Ectodermal cell (in vitro differentiated cells): Measurements from ENCODE around the gene FADS6.

ENCODE experiments used
- H3K27ac ChIP-seq: 2 replicates; pipeline ENCODE4 v1.7.0; 2013; ENCODE audit warnings: mild to moderate bottlenecking, low read depth, low read length; ENCODE audit not compliant: insufficient read depth, poor library complexity, severe bottlenecking
- H3K27me3 ChIP-seq: 2 replicates; pipeline ENCODE4 v1.7.0; 2013; ENCODE audit warnings: mild to moderate bottlenecking, low read length; ENCODE audit not compliant: insufficient read depth, control insufficient read depth, poor library complexity, severe bottlenecking
- H3K36me3 ChIP-seq: one replicate; pipeline ENCODE4 v1.7.0; 2013; ENCODE audit warnings: low read length; ENCODE audit not compliant: control insufficient read depth, insufficient read depth
- H3K4me1 ChIP-seq: one replicate; pipeline ENCODE4 v1.7.0; 2013; ENCODE audit warnings: low read length; ENCODE audit not compliant: control insufficient read depth, insufficient read depth
- H3K4me3 ChIP-seq: 2 replicates; pipeline ENCODE4 v1.7.0; 2013; ENCODE audit warnings: low read depth, low read length, control low read depth; ENCODE audit not compliant: insufficient read depth
- H3K9me3 ChIP-seq: 2 replicates; pipeline ENCODE4 v1.7.0; 2013; ENCODE audit warnings: mild to moderate bottlenecking, low read length, moderate library complexity; ENCODE audit not compliant: control insufficient read depth
- WGBS, 2 experiments: methylation state at CpG; one replicate each; pipeline ENCODE4 v1.1.7; 2013; ENCODE audit warnings: missing lambda C conversion rate in 2 of 2; 5-methylcytosine and 5-hydroxymethylcytosine counted together

FADS6 gene

GRCh38 chr17:74868251-74868907, 25.1 kb downstream of the FADS6 start:
- Histone ChIP-seq H3K9me3 (no peaks in the 10 kb centered on the region), H3K4me1 (peaks cover 6% of the 10 kb centered on the region), H3K27ac (no peak overlapping the region), H3K27me3 (peaks cover 6% of the 10 kb centered on the region), H3K36me3 (no peaks in the 10 kb centered on the region), H3K4me3 (no peak overlapping the region)
- WGBS, 2 experiments: 90 to 92% methylated on average over 12 of the region's 12 CpGs

- no peak overlapping the region for H3K27ac ChIP-seq
- WGBS, 2 experiments: 88 to 89% methylated on average over 19 of the region's 19 CpGs
- peaks cover 15% of the 10 kb centered on the region for H3K27me3 ChIP-seq
- H3K9me3 ChIP-seq: no peaks in the 10 kb centered on the region
- no peak overlapping the region for H3K4me3 ChIP-seq
- no peaks in the 10 kb centered on the region for H3K36me3 ChIP-seq
- peaks cover 7% of the 10 kb centered on the region for H3K4me1 ChIP-seq
Observed at GRCh38 chr17:74866198-74866835, 27.1 kb downstream of the FADS6 start.

GRCh38 chr17:74865504-74866197, 27.8 kb downstream of the FADS6 start:
- no peaks in the 10 kb centered on the region for H3K9me3 ChIP-seq
- no peak overlapping the region for H3K4me3 ChIP-seq
- H3K4me1 ChIP-seq: peaks cover 12% of the 10 kb centered on the region
- no peaks in the 10 kb centered on the region for H3K36me3 ChIP-seq
- 84 to 89% methylated on average over 19 of the region's 19 CpGs for WGBS, 2 experiments
- H3K27ac ChIP-seq: no peak overlapping the region
- H3K27me3 ChIP-seq: peaks cover 21% of the 10 kb centered on the region

GRCh38 chr17:74864866-74865395, 28.5 kb downstream of the FADS6 start:
- Histone ChIP-seq H3K27me3 (peaks cover 28% of the 10 kb centered on the region), H3K9me3 (no peaks in the 10 kb centered on the region), H3K4me3 (no peak overlapping the region), H3K27ac (no peak overlapping the region), H3K36me3 (no peaks in the 10 kb centered on the region), H3K4me1 (peaks cover 16% of the 10 kb centered on the region)
- WGBS, 2 experiments: 43 to 48% methylated on average over 10 to 11 of the region's 11 CpGs

GRCh38 chr17:74864297-74864865, 29.1 kb downstream of the FADS6 start:
- Histone ChIP-seq H3K36me3 (no peaks in the 10 kb centered on the region), H3K27ac (no peak overlapping the region), H3K9me3 (no peaks in the 10 kb centered on the region), H3K27me3 (peaks cover 34% of the 10 kb centered on the region), H3K4me3 (no peak overlapping the region), H3K4me1 (peaks cover 17% of the 10 kb centered on the region)
- 92 to 94% methylated on average over 15 of the region's 15 CpGs for whole genome bisulfite sequencing, 2 experiments

- H3K4me1 ChIP-seq: peaks cover 17% of the 10 kb centered on the region
- 94 to 95% methylated on average over 25 of the region's 25 CpGs for WGBS, 2 experiments
- peaks cover 41% of the 10 kb centered on the region for H3K27me3 ChIP-seq
- no peaks in the 10 kb centered on the region for H3K36me3 ChIP-seq
- H3K4me3 ChIP-seq: no peak overlapping the region
- H3K9me3 ChIP-seq: no peaks in the 10 kb centered on the region
- no peak overlapping the region for H3K27ac ChIP-seq
Observed at GRCh38 chr17:74863420-74864296, 29.8 kb downstream of the FADS6 start.

- Histone ChIP-seq H3K4me3 (no peak overlapping the region), H3K27ac (no peak overlapping the region), H3K4me1 (peaks cover 17% of the 10 kb centered on the region), H3K9me3 (no peaks in the 10 kb centered on the region), H3K36me3 (no peaks in the 10 kb centered on the region), H3K27me3 (peaks cover 49% of the 10 kb centered on the region)
- WGBS, 2 experiments: 83 to 85% methylated on average over 6 of the region's 6 CpGs
Observed at GRCh38 chr17:74862919-74863318, 30.5 kb downstream of the FADS6 start.

GRCh38 chr17:74862108-74862901, 31.1 kb downstream of the FADS6 start:
- H3K27me3 ChIP-seq: peaks cover 55% of the 10 kb centered on the region
- H3K36me3 ChIP-seq: no peaks in the 10 kb centered on the region
- peaks cover 17% of the 10 kb centered on the region for H3K4me1 ChIP-seq
- H3K4me3 ChIP-seq: no peak overlapping the region
- no peak overlapping the region for H3K27ac ChIP-seq
- no peaks in the 10 kb centered on the region for H3K9me3 ChIP-seq
- 41 to 43% methylated on average over 25 of the region's 25 CpGs for WGBS, 2 experiments

- H3K27me3 ChIP-seq: peaks cover 61% of the 10 kb centered on the region
- peaks cover 17% of the 10 kb centered on the region for H3K4me1 ChIP-seq
- no peaks in the 10 kb centered on the region for H3K9me3 ChIP-seq
- H3K4me3 ChIP-seq: no peak overlapping the region
- no peaks in the 10 kb centered on the region for H3K36me3 ChIP-seq
- WGBS, 2 experiments: 7% methylated on average over 36 of the region's 36 CpGs
- H3K27ac ChIP-seq: no peak overlapping the region
Observed at GRCh38 chr17:74861662-74862107, 31.7 kb downstream of the FADS6 start.
